ENCODE measurements around the gene CFB. TPM values are rescaled to one million over a fixed set of nuclear protein-coding genes. Genes with fewer than 3 reads are reported as not detected.
A peak's percentile ranks its signal among the peaks of the same experiment; 100 is the strongest.

CFB gene
- total RNA-seq, 1 experiment from 2014 or later = 0.31 TPM

DNA sequence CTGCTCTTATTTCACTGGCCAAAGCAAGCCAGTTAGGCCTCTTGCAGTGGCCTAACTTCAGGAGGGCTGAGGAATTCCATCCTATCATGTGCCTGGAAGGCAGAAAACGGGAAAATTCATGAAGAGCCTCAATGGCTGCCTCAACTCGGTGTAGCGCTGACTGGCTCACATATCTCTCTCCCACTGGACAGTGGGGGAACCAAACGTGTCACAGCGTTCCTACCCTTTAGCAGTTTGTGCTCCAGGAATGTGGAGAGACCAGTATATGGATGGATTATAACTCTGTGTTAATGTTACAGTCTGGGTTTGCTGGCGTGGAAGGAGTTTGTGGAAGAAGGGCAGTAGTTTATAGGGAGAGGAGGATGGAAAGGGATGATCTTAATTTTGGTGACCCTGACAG is 30.1 kb upstream of the CFB start:
- TF ChIP-seq, protein P1, sequence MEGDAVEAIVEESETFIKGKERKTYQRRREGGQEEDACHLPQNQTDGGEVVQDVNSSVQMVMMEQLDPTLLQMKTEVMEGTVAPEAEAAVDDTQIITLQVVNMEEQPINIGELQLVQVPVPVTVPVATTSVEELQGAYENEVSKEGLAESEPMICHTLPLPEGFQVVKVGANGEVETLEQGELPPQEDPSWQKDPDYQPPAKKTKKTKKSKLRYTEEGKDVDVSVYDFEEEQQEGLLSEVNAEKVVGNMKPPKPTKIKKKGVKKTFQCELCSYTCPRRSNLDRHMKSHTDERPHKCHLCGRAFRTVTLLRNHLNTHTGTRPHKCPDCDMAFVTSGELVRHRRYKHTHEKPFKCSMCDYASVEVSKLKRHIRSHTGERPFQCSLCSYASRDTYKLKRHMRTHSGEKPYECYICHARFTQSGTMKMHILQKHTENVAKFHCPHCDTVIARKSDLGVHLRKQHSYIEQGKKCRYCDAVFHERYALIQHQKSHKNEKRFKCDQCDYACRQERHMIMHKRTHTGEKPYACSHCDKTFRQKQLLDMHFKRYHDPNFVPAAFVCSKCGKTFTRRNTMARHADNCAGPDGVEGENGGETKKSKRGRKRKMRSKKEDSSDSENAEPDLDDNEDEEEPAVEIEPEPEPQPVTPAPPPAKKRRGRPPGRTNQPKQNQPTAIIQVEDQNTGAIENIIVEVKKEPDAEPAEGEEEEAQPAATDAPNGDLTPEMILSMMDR (conservative IDR thresholded peaks at IDR 0.05) = no peak
- no peak overlapping the region for H3K18ac ChIP-seq (ENCODE audit: insufficient read length, low read depth, low read length)
- H3K27me3 ChIP-seq (ENCODE audit: insufficient read depth, low read length) = no peaks in the 10 kb centered on the region
- no peak overlapping the region for H3K9ac ChIP-seq (ENCODE audit: extremely low read depth, insufficient read length, low read length)
- H2BK20ac ChIP-seq (ENCODE audit: low read depth, low read length, poor library complexity, severe bottlenecking) = no peak overlapping the region
- H2AK5ac ChIP-seq (ENCODE audit: insufficient read length, low read length) = peak overlapping the region; percentile 71
- H2BK12ac ChIP-seq (ENCODE audit: insufficient read length, low read depth, low read length) = no peak overlapping the region
- no peaks in the 10 kb centered on the region for H4K20me1 ChIP-seq (ENCODE audit: control insufficient read depth, insufficient read depth, insufficient read length)
- H4K91ac ChIP-seq (ENCODE audit: insufficient read length, low read depth, low read length) = no peak overlapping the region
- H3K4me2 ChIP-seq (ENCODE audit: insufficient read depth, insufficient read length, low read length) = no peak overlapping the region
- H3T11ph ChIP-seq (ENCODE audit: low read length) = no peak overlapping the region
- no peak overlapping the region for H2BK120ac ChIP-seq (ENCODE audit: low read depth, low read length, poor library complexity, severe bottlenecking)
- H3K27ac Mint-ChIP-seq = no peak overlapping the region
- H3K4me1 ChIP-seq (ENCODE audit: insufficient read depth, low read length) = no peaks in the 10 kb centered on the region
- no peak overlapping the region for H2BK15ac ChIP-seq (ENCODE audit: low read depth, low read length)
- no peak overlapping the region for H3K14ac ChIP-seq (ENCODE audit: insufficient read depth, low read length)
- no peak overlapping the region for H2BK5ac ChIP-seq (ENCODE audit: insufficient read length, low read length)
- H3K9me3 Mint-ChIP-seq = no peaks in the 10 kb centered on the region
- peaks cover 1% of the 10 kb centered on the region for H3K27me3 Mint-ChIP-seq (ENCODE audit: low read depth)
- H3K23ac ChIP-seq (ENCODE audit: insufficient read length, low read depth, low read length) = no peak overlapping the region
- H2AFZ ChIP-seq (ENCODE audit: low read length) = no peak overlapping the region
- no peaks in the 10 kb centered on the region for H3K79me2 ChIP-seq (ENCODE audit: insufficient read depth, low read length)
- no peak overlapping the region for H4K5ac ChIP-seq (ENCODE audit: insufficient read length, low read depth, low read length)
- H3K4ac ChIP-seq (ENCODE audit: low read depth, low read length) = no peak overlapping the region
- no peak overlapping the region for H4K8ac ChIP-seq (replicated peaks; ENCODE audit: insufficient read length, low read depth, low read length)
- H3K9me3 ChIP-seq (ENCODE audit: control insufficient read depth, low read depth, low read length) = no peaks in the 10 kb centered on the region
- H3K23me2 ChIP-seq (ENCODE audit: insufficient read length, low read depth, low read length, poor library complexity, severe bottlenecking) = no peaks in the 10 kb centered on the region
- no peaks in the 10 kb centered on the region for H3K36me3 Mint-ChIP-seq (ENCODE audit: insufficient read depth in 1 of 3, low read depth in 3 of 3)
- no CpG with 5 or more reads among the region's 6 CpGs for WGBS (ENCODE audit: extremely low coverage, insufficient read length, low lambda C conversion rate)
- H3K4me1 Mint-ChIP-seq = peaks cover 0 to 3% of the 10 kb centered on the region in 2 experiments; a peak in 1 of 4 replicates
- H3K79me1 ChIP-seq (ENCODE audit: insufficient read depth, low read depth, low read length, poor library complexity, severe bottlenecking) = no peaks in the 10 kb centered on the region
- no peak overlapping the region for H3K56ac ChIP-seq (ENCODE audit: insufficient read length, low read depth, low read length)
- DNase-seq = no peak
- no peak overlapping the region for H3K27ac ChIP-seq (ENCODE audit: insufficient read length, low read depth, low read length)
- H3K4me3 Mint-ChIP-seq = no peak overlapping the region
